ENCODE results near the gene PPP4C.

GRCh38 chr16:30092373-30093010 is 16.7 kb downstream of the PPP4C start:
- TF ChIP-seq POLR2AphosphoS5 (IDR thresholded peaks at IDR 0.05): peak in 1 of 3 donors; percentile 10
- peak in 1 of 3 donors; percentile 12 for TF ChIP-seq CTCF (IDR thresholded peaks at IDR 0.05)
- no peak for TF ChIP-seq POLR2A (IDR thresholded peaks at IDR 0.05)
